HEK293 (cell line): ENCODE measurements around the gene SLC12A1.

Experiments
- CTCF ChIA-PET: fragments of 350-600 bp; formaldehyde crosslinking; extraction: SDS; loops from one replicate; lab custom pipeline; 2021; ENCODE audit warnings: antibody characterized with exemption; lab: Yijun Ruan, JAX
- POLR2A ChIA-PET: fragments of 300-600 bp; formaldehyde crosslinking; extraction: SDS; loops from one replicate; lab custom pipeline; 2020; ENCODE audit warnings: antibody characterized with exemption, inconsistent platforms; lab: Yijun Ruan, JAX
- H3K27ac ChIP-seq: fragments of 200-500 bp; sonication (Bioruptor generic); 2 replicates; pipeline ENCODE4 v1.5.1; 2014; ENCODE audit warnings: low read depth, low read length, control low read depth, inconsistent platforms; ENCODE audit errors: extremely low read depth
- H3K36me3 ChIP-seq, 2 experiments: fragments of 200-500 bp in 1 of 2; sonication (Bioruptor generic) in 1 of 2; 1 replicate in 1 of 2; 2 replicates in 1 of 2; pipeline ENCODE4 v1.5.1; 2014 to 2017; ENCODE audit warnings: inconsistent platforms in 2 of 2, low read length in 2 of 2; ENCODE audit not compliant: control insufficient read depth in 2 of 2, insufficient read depth in 1 of 2
- H3K4me1 ChIP-seq: fragments of 200-500 bp; sonication (Bioruptor generic); 2 replicates; pipeline ENCODE4 v1.5.1; 2014; ENCODE audit warnings: mild to moderate bottlenecking, low read length, inconsistent platforms; ENCODE audit not compliant: control insufficient read depth, insufficient read depth
- H3K4me3 ChIP-seq: 2 replicates; pipeline ENCODE4 v1.5.1; 2011; ENCODE audit warnings: low read depth, mild to moderate bottlenecking, control low read depth, low read length, moderate library complexity
- H3K9me3 ChIP-seq: fragments of 200-500 bp; sonication (Bioruptor generic); 2 replicates; pipeline ENCODE4 v1.5.1; 2014; ENCODE audit warnings: low read depth, low read length, inconsistent platforms; ENCODE audit not compliant: control insufficient read depth, insufficient read depth
- GLI4 ChIP-seq: fragments of 450-650 bp; formaldehyde crosslinking; IDR thresholded peaks from 2 replicates; pipeline ENCODE4 v1.5.1; 2016; ENCODE audit warnings: missing biosample characterization, missing genetic modification characterization
- HOXD13 ChIP-seq: sonication (generic); formaldehyde crosslinking; IDR thresholded peaks from 2 replicates; pipeline ENCODE4 v1.8.0; 2022; ENCODE audit warnings: missing genetic modification reagents, borderline replicate concordance
- MYNN ChIP-seq: fragments of 450-650 bp; formaldehyde crosslinking; IDR thresholded peaks from 2 replicates; pipeline ENCODE4 v1.5.1; 2016; ENCODE audit warnings: missing biosample characterization, missing genetic modification characterization, borderline replicate concordance
- YY2 ChIP-seq: fragments of 450-650 bp; formaldehyde crosslinking; IDR thresholded peaks from 2 replicates; pipeline ENCODE4 v1.5.1; 2016; ENCODE audit warnings: missing biosample characterization, missing genetic modification characterization
- ZBTB10 ChIP-seq: fragments of 450-650 bp; formaldehyde crosslinking; IDR thresholded peaks from 2 replicates; pipeline ENCODE4 v1.5.1; 2016; ENCODE audit warnings: missing biosample characterization, missing genetic modification characterization
- ZEB2 ChIP-seq: fragments of 450-650 bp; formaldehyde crosslinking; IDR thresholded peaks from 2 replicates; pipeline ENCODE4 v1.5.1; 2016; ENCODE audit warnings: missing biosample characterization, missing genetic modification characterization
- ZFP41 ChIP-seq: fragments of 450-650 bp; formaldehyde crosslinking; IDR thresholded peaks from 2 replicates; pipeline ENCODE4 v1.5.1; 2016; ENCODE audit warnings: missing biosample characterization, missing genetic modification characterization, borderline replicate concordance
- ZFP69B ChIP-seq: fragments of 450-650 bp; formaldehyde crosslinking; IDR thresholded peaks from 2 replicates; pipeline ENCODE4 v1.5.1; 2016; ENCODE audit warnings: missing biosample characterization, missing genetic modification characterization
- ZIC2 ChIP-seq: fragments of 450-650 bp; formaldehyde crosslinking; IDR thresholded peaks from 2 replicates; pipeline ENCODE4 v1.5.1; 2016; ENCODE audit warnings: missing biosample characterization, missing genetic modification characterization
- ZNF121 ChIP-seq: fragments of 450-650 bp; formaldehyde crosslinking; IDR thresholded peaks from 2 replicates; pipeline ENCODE4 v1.5.1; 2016; ENCODE audit warnings: missing biosample characterization, missing genetic modification characterization
- ZNF132 ChIP-seq: fragments of 450-650 bp; formaldehyde crosslinking; IDR thresholded peaks from 2 replicates; pipeline ENCODE4 v1.5.1; 2017; ENCODE audit warnings: missing biosample characterization, missing genetic modification characterization, borderline replicate concordance
- ZNF2 ChIP-seq: fragments of 450-650 bp; formaldehyde crosslinking; IDR thresholded peaks from 2 replicates; pipeline ENCODE4 v1.5.1; 2016; ENCODE audit warnings: missing biosample characterization, missing genetic modification characterization
- ZNF280D ChIP-seq: fragments of 450-650 bp; formaldehyde crosslinking; IDR thresholded peaks from 2 replicates; pipeline ENCODE4 v1.5.1; 2016; ENCODE audit warnings: missing biosample characterization, missing genetic modification characterization
- ZNF423 ChIP-seq: fragments of 450-650 bp; formaldehyde crosslinking; IDR thresholded peaks from 2 replicates; pipeline ENCODE4 v1.5.1; 2016; ENCODE audit warnings: missing biosample characterization, missing genetic modification characterization
- ZNF426 ChIP-seq: fragments of 450-650 bp; formaldehyde crosslinking; IDR thresholded peaks from 2 replicates; pipeline ENCODE4 v1.5.1; 2017; ENCODE audit warnings: missing biosample characterization, missing genetic modification characterization, mild to moderate bottlenecking, inconsistent platforms, moderate library complexity
- ZNF488 ChIP-seq: fragments of 450-650 bp; formaldehyde crosslinking; IDR thresholded peaks from 2 replicates; pipeline ENCODE4 v1.5.1; 2016; ENCODE audit warnings: missing biosample characterization, missing genetic modification characterization
- ZNF529 ChIP-seq: fragments of 450-650 bp; formaldehyde crosslinking; IDR thresholded peaks from 2 replicates; pipeline ENCODE4 v1.5.1; 2017; ENCODE audit warnings: missing genetic modification characterization, missing biosample characterization; ENCODE audit not compliant: insufficient replicate concordance
- ZNF580 ChIP-seq: fragments of 450-650 bp; formaldehyde crosslinking; IDR thresholded peaks from 2 replicates; pipeline ENCODE4 v1.5.1; 2016; ENCODE audit warnings: missing biosample characterization, missing genetic modification characterization
- ZNF596 ChIP-seq: fragments of 450-650 bp; IDR thresholded peaks from 2 replicates; pipeline ENCODE4 v1.5.0; 2018; ENCODE audit warnings: missing biosample characterization, mild to moderate bottlenecking, missing genetic modification characterization, moderate library complexity
- ZNF658 ChIP-seq: fragments of 450-650 bp; formaldehyde crosslinking; IDR thresholded peaks from 2 replicates; pipeline ENCODE4; 2016; ENCODE audit warnings: missing biosample characterization, missing genetic modification characterization
- ZNF701 ChIP-seq: fragments of 450-650 bp; formaldehyde crosslinking; IDR thresholded peaks from 2 replicates; pipeline ENCODE4 v1.5.1; 2016; ENCODE audit warnings: missing biosample characterization, missing genetic modification characterization
- ZNF704 ChIP-seq: fragments of 450-650 bp; formaldehyde crosslinking; IDR thresholded peaks from 2 replicates; pipeline ENCODE4 v1.5.1; 2016; ENCODE audit warnings: missing biosample characterization, missing genetic modification characterization
- ZNF707 ChIP-seq: fragments of 450-650 bp; formaldehyde crosslinking; IDR thresholded peaks from 2 replicates; pipeline ENCODE4 v1.5.1; 2016; ENCODE audit warnings: missing biosample characterization, missing genetic modification characterization
- ZSCAN16 ChIP-seq: fragments of 450-650 bp; formaldehyde crosslinking; IDR thresholded peaks from 2 replicates; pipeline ENCODE4 v1.5.1; 2016; ENCODE audit warnings: missing biosample characterization, missing genetic modification characterization
- ZSCAN23 ChIP-seq: fragments of 450-650 bp; formaldehyde crosslinking; IDR thresholded peaks from 2 replicates; pipeline ENCODE4 v1.5.1; 2016; ENCODE audit warnings: missing biosample characterization, missing genetic modification characterization
- ZXDB ChIP-seq: fragments of 450-650 bp; formaldehyde crosslinking; IDR thresholded peaks from 2 replicates; pipeline ENCODE4 v1.5.1; 2016; ENCODE audit warnings: missing biosample characterization, missing genetic modification characterization

SLC12A1 gene

GRCh38 chr15:48283396-48284145, 77.5 kb downstream of the SLC12A1 start:
- H3K36me3 ChIP-seq = no peaks in the 10 kb centered on the region
- H3K27ac ChIP-seq = no peak overlapping the region
- TF ChIP-seq ZEB2 (tag by site-specific recombination) (no peak), ZNF658 (tag by site-specific recombination) (no peak), ZFP69B (tag by site-specific recombination) (no peak), ZNF423 (tag by site-specific recombination) (no peak), ZNF701 (no peak), ZFP41 (no peak), ZNF529 (tag by site-specific recombination) (no peak), ZNF280D (no peak), YY2 (tag by site-specific recombination) (no peak), ZXDB (tag by site-specific recombination) (no peak), ZNF704 (tag by site-specific recombination) (no peak), ZIC2 (tag by site-specific recombination) (no peak), ZNF580 (no peak), ZBTB10 (tag by site-specific recombination) (no peak), GLI4 (tag by site-specific recombination) (no peak)
- TF ChIP-seq, all 188 proteins: peak for 0
- POLR2A ChIA-PET = no interaction called here
- H3K4me1 ChIP-seq = no peaks in the 10 kb centered on the region
- no peaks in the 10 kb centered on the region for H3K9me3 ChIP-seq
- no peak overlapping the region for H3K4me3 ChIP-seq
- CTCF ChIA-PET = interaction anchor here (0.5 to 1.3 kb wide), 7 partner anchors 13 to 411 kb away, joined by 3 to 5 read pairs (median 3); no protein-coding TSS in a partner anchor

GRCh38 chr15:48285329-48286214, 79.5 kb downstream of the SLC12A1 start:
- Histone ChIP-seq H3K27ac (no peak overlapping the region), H3K4me1 (no peaks in the 10 kb centered on the region), H3K9me3 (no peaks in the 10 kb centered on the region), H3K36me3 (no peaks in the 10 kb centered on the region), H3K4me3 (no peak overlapping the region)
- ChIA-PET CTCF (interaction anchor here (0.6 to 3.0 kb wide), 20 partner anchors 11 to 1089 kb away, joined by 3 to 15 read pairs (median 4); no protein-coding TSS in a partner anchor), POLR2A (no interaction called here)
- no peak for TF ChIP-seq ZNF707
- no peak for TF ChIP-seq ZSCAN23 (tag by site-specific recombination)
- no peak for TF ChIP-seq ZNF121 (tag by site-specific recombination)
- peak; percentile 68; the same call in 1 of the 2 replicates for TF ChIP-seq ZNF2 (tag by site-specific recombination)
- TF ChIP-seq ZSCAN16 (tag by site-specific recombination) = no peak
- no peak for TF ChIP-seq ZNF596 (tag by site-specific recombination)
- TF ChIP-seq HOXD13 (CRISPR knock-in tag) = no peak
- TF ChIP-seq ZNF488 (tag by site-specific recombination) = no peak
- TF ChIP-seq ZNF426 (tag by site-specific recombination) = no peak
- no peak for TF ChIP-seq MYNN
- TF ChIP-seq ZNF132 = no peak
